Prostate gland (tissue), 2 donors: ENCODE measurements around the gene SDC1.

Experiments
- POLR2AphosphoS5 ChIP-seq: sonication (generic); formaldehyde crosslinking; IDR thresholded peaks from one replicate; pipeline ENCODE4 v1.6.1; 2017; ENCODE audit warnings: antibody characterized with exemption
- TF ChIP-seq, protein P1 (sequence below), 4 experiments: fragments of 200-600 bp in 2 of 4; fragments of 450-650 bp in 2 of 4; sonication (generic) in 2 of 4; IDR thresholded peaks; 1 replicate in 3 of 4; 2 replicates in 1 of 4; pipeline ENCODE4 v1.5.1; 2016 to 2019; ENCODE audit warnings: antibody characterized with exemption in 4 of 4, mild to moderate bottlenecking in 2 of 4, moderate library complexity in 2 of 4

DNA sequence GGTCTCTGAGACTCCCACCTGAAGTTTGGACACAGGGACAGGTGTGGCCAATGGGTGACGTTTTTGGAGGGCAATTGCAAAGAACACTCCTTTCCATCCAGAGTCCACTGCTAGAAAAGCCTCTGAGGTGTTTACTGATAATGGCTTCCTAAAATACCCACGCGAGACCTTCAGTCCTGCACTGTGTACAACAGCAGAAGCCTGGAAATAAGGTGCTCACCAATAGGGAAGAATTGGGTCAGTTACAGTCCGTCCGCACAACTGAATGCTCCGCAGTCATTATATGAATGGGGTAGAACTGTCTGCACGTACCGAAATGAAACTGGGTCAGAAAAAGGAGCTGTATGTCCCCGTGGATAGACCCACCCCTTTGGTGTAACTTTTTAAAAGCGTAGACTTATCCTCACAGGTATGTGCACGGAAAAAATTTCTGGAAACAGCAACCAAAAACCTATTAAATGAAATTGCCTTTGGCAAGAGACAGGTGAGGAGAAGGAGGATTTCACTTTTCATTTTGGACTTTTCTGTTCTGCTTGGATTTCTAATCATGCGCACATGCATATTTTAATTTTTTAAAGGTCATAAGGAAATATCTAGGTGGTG is 29.4 kb downstream of the SDC1 start:
- TF ChIP-seq, protein P1, sequence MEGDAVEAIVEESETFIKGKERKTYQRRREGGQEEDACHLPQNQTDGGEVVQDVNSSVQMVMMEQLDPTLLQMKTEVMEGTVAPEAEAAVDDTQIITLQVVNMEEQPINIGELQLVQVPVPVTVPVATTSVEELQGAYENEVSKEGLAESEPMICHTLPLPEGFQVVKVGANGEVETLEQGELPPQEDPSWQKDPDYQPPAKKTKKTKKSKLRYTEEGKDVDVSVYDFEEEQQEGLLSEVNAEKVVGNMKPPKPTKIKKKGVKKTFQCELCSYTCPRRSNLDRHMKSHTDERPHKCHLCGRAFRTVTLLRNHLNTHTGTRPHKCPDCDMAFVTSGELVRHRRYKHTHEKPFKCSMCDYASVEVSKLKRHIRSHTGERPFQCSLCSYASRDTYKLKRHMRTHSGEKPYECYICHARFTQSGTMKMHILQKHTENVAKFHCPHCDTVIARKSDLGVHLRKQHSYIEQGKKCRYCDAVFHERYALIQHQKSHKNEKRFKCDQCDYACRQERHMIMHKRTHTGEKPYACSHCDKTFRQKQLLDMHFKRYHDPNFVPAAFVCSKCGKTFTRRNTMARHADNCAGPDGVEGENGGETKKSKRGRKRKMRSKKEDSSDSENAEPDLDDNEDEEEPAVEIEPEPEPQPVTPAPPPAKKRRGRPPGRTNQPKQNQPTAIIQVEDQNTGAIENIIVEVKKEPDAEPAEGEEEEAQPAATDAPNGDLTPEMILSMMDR (IDR thresholded peaks at IDR 0.05): no peak
- peak; percentile 4 for TF ChIP-seq POLR2AphosphoS5
